Fibroblast of lung (primary cell): ENCODE results near the gene COX17. TPM values are rescaled to one million over a fixed set of nuclear protein-coding genes. Genes with fewer than 3 reads are reported as not detected.

Experiments used
- DNase-seq, 2 donors: peaks; one replicate each; pipeline versions ENCODE4 v3.0.0 to v3.0.0-alpha.2; 2010; ENCODE audit warnings: low read depth in 2 of 2
- H2AFZ ChIP-seq: 2 replicates; pipeline ENCODE4 v1.5.1; 2012; ENCODE audit warnings: low read length, control low read depth, inconsistent platforms
- H3K27ac ChIP-seq: 2 replicates; pipeline ENCODE4 v1.5.1; 2011; ENCODE audit warnings: low read length, control low read depth; ENCODE audit not compliant: insufficient read depth
- H3K27me3 ChIP-seq: 2 replicates; pipeline ENCODE4 v1.5.1; 2011; ENCODE audit warnings: mild to moderate bottlenecking, low read length; ENCODE audit not compliant: control insufficient read depth, insufficient read depth
- H3K36me3 ChIP-seq: 2 replicates; pipeline ENCODE4 v1.5.1; 2011; ENCODE audit warnings: low read length; ENCODE audit not compliant: control insufficient read depth, insufficient read depth
- H3K4me1 ChIP-seq: 2 replicates; pipeline ENCODE4 v1.5.1; 2011; ENCODE audit warnings: low read length; ENCODE audit not compliant: control insufficient read depth, insufficient read depth; ENCODE audit errors: extremely low read depth
- H3K4me2 ChIP-seq: 2 replicates; pipeline ENCODE4 v1.5.1; 2011; ENCODE audit warnings: low read length, control low read depth; ENCODE audit not compliant: insufficient read depth; ENCODE audit errors: extremely low read depth
- H3K4me3 ChIP-seq, 4 experiments: fragments of 200-600 bp in 1 of 4; sonication (generic) in 1 of 4; replicated peaks in 1 of 4; 2 replicates each; pipeline ENCODE4 v1.5.1; 2011 to 2016; ENCODE audit warnings: low read length in 4 of 4, low read depth in 3 of 4, mild to moderate bottlenecking in 3 of 4, control low read depth in 2 of 4, inconsistent platforms in 1 of 4, mixed read lengths in 1 of 4; ENCODE audit not compliant: insufficient read depth in 1 of 4; ENCODE audit errors: control extremely low read depth in 1 of 4
- H3K79me2 ChIP-seq: 2 replicates; pipeline ENCODE4 v1.5.1; 2012; ENCODE audit warnings: mild to moderate bottlenecking, low read length, inconsistent platforms; ENCODE audit not compliant: control insufficient read depth, insufficient read depth
- H3K9ac ChIP-seq: 2 replicates; pipeline ENCODE4 v1.5.1; 2011; ENCODE audit warnings: mild to moderate bottlenecking, low read length, control low read depth; ENCODE audit not compliant: insufficient read depth
- H3K9me3 ChIP-seq: 2 replicates; pipeline ENCODE4 v1.5.1; 2012; ENCODE audit warnings: low read depth, low read length; ENCODE audit not compliant: control insufficient read depth, insufficient read depth
- H4K20me1 ChIP-seq: 2 replicates; pipeline ENCODE4 v1.5.1; 2011; ENCODE audit warnings: low read length; ENCODE audit not compliant: control insufficient read depth, insufficient read depth; ENCODE audit errors: extremely low read depth
- EZH2 ChIP-seq: IDR thresholded peaks from 2 replicates; pipeline ENCODE4 v1.5.1; 2012; ENCODE audit warnings: low read length, control low read depth, mild to moderate bottlenecking; ENCODE audit errors: missing control alignments
- polyA plus RNA-seq, 2 donors: library from polyadenylated mRNA; depleted of rRNA in 1 of 2; stranded (reverse) in 1 of 2; unstranded in 1 of 2; fragments of >200 nt; gene quantifications; 2 replicates each; pipeline ENCODE4 v1.2.1, GENCODE V29; 2011 to 2012; ENCODE audit warnings: missing spikeins in 1 of 2
- total RNA-seq: library from RNA; depleted of rRNA; stranded (reverse); fragments of >200 nt; gene quantifications from 2 replicates; pipeline ENCODE4 v1.2.1, GENCODE V29; 2014
- TF ChIP-seq, protein P1 (sequence below), 2 donors: IDR thresholded peaks in 1 of 2; conservative IDR thresholded peaks in 1 of 2; 1 replicate in 1 of 2; 2 replicates in 1 of 2; pipeline ENCODE4 v1.5.1; 2011 to 2012; ENCODE audit warnings: low read length in 2 of 2, control low read depth in 1 of 2, inconsistent platforms in 1 of 2, low read depth in 1 of 2, mild to moderate bottlenecking in 1 of 2

COX17 gene
- total and polyA plus RNA-seq, 2 donors (not counting 1 experiment from before 2014, with no cell fraction given) = 19.6 to 21.0 TPM

DNA sequence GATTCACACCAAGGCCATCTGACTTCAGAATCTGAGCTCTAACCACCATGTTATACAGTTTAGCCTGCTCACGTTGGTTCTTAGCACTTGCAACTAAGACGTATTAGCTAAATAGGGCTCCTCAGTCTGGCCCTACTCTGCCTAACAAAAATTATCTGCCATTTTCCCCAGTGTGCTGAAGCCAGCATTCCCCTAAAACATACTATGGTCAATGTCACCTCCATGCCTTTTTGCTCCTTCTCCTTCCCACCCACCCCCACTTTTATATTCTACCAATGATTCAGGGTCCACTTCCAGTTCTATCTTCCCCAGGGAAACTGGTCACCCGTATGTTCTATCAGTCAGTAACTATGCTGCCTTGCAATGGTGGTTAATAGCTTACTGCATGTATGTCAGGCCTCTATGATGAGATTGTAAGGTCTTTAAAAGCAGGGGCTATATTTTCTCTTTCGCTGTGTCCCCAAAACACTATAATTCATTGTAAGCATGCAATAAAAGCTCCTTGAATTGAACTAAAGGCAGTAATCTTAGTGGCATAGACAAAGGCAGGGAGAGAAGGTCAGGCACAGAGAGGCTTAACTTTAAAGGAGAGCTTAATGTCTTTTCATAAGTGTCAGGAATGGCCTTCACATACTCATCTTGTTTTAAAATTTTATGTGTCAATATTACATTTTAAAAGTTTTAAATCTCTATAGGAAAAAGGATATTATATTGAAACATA lies 40.2 kb downstream of the COX17 start:
- Histone ChIP-seq H3K4me2 (no peak overlapping the region), H3K9ac (no peak overlapping the region), H3K36me3 (no peaks in the 10 kb centered on the region), H3K9me3 (no peaks in the 10 kb centered on the region), H4K20me1 (no peaks in the 10 kb centered on the region), H2AFZ (no peak overlapping the region), H3K79me2 (no peaks in the 10 kb centered on the region), H3K4me3 (no peak overlapping the region), H3K4me1 (peaks cover 16% of the 10 kb centered on the region), H3K27me3 (no peaks in the 10 kb centered on the region), H3K27ac (peak overlapping the region; percentile 90)
- TF ChIP-seq, protein P1, sequence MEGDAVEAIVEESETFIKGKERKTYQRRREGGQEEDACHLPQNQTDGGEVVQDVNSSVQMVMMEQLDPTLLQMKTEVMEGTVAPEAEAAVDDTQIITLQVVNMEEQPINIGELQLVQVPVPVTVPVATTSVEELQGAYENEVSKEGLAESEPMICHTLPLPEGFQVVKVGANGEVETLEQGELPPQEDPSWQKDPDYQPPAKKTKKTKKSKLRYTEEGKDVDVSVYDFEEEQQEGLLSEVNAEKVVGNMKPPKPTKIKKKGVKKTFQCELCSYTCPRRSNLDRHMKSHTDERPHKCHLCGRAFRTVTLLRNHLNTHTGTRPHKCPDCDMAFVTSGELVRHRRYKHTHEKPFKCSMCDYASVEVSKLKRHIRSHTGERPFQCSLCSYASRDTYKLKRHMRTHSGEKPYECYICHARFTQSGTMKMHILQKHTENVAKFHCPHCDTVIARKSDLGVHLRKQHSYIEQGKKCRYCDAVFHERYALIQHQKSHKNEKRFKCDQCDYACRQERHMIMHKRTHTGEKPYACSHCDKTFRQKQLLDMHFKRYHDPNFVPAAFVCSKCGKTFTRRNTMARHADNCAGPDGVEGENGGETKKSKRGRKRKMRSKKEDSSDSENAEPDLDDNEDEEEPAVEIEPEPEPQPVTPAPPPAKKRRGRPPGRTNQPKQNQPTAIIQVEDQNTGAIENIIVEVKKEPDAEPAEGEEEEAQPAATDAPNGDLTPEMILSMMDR (conservative IDR thresholded peaks at IDR 0.05 in 1 of 2, IDR thresholded peaks at IDR 0.05 in 1 of 2; ENCODE audit: low read depth in 1 of 2, low read length in 2 of 2) = no peak
- TF ChIP-seq EZH2 = no peak
- no peak for DNase-seq

DNA sequence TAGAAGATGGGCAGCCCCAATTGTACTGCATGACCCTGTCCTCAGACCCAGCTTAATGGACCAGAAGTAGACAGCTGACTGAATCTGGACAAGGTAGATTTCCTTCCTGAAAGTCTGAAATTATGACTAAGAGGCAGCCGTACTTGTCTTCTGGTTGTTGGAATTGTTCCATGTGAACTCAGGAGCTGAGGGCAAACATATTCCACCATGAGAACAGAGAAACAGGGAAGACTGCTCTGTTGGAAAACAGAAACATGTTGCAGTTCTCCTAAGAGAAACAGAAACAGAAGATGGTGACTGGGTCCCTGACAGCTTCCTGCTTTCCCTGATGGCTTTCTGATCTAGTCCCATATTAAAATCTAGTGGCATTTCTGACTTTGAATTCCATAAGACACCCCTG lies 41.0 kb downstream of the COX17 start:
- DNase-seq = peak; percentile 28 to 39
- no peak for TF ChIP-seq EZH2
- TF ChIP-seq, protein P1 (conservative IDR thresholded peaks at IDR 0.05 in 1 of 2, IDR thresholded peaks at IDR 0.05 in 1 of 2; ENCODE audit: low read depth in 1 of 2, low read length in 2 of 2) = no peak
- Histone ChIP-seq H2AFZ (peak overlapping the region; percentile 41), H4K20me1 (no peaks in the 10 kb centered on the region), H3K36me3 (no peaks in the 10 kb centered on the region), H3K9ac (no peak overlapping the region), H3K27me3 (no peaks in the 10 kb centered on the region), H3K4me2 (peak overlapping the region; percentile 38), H3K79me2 (no peaks in the 10 kb centered on the region), H3K9me3 (no peaks in the 10 kb centered on the region), H3K4me3 (no peak overlapping the region), H3K4me1 (peaks cover 16% of the 10 kb centered on the region), H3K27ac (no peak overlapping the region)

DNA sequence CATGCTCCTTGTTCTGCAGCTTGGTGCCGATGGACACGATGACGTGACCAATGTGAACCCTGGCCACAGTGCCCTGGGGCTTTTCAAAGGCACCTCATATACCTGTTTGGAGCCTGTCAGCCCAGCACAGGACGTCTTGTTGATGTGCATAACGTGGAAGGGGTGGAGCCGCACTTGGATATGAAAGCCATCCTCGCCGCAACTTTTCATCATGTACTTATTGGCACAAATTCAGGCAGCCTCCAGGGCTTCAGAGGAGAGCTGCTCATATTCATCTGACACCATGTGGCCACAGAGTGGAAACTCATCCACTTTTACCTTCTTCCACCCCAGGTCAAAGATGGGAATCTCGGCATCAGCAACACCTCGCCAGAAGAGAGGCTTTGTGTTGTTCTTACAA lies 41.5 kb downstream of the COX17 start:
- no peaks in the 10 kb centered on the region for H3K79me2 ChIP-seq
- no peak for TF ChIP-seq EZH2
- TF ChIP-seq, protein P1 (conservative IDR thresholded peaks at IDR 0.05 in 1 of 2, IDR thresholded peaks at IDR 0.05 in 1 of 2; ENCODE audit: low read depth in 1 of 2, low read length in 2 of 2) = no peak
- no peak overlapping the region for H3K27ac ChIP-seq
- no peaks in the 10 kb centered on the region for H3K9me3 ChIP-seq
- no peak overlapping the region for H3K4me2 ChIP-seq
- H4K20me1 ChIP-seq = no peaks in the 10 kb centered on the region
- no peaks in the 10 kb centered on the region for H3K36me3 ChIP-seq
- no peak overlapping the region for H2AFZ ChIP-seq
- H3K4me1 ChIP-seq = peaks cover 18% of the 10 kb centered on the region
- no peaks in the 10 kb centered on the region for H3K27me3 ChIP-seq
- H3K4me3 ChIP-seq = no peak overlapping the region
- no peak overlapping the region for H3K9ac ChIP-seq
- DNase-seq = no peak
